ENCODE data around the gene SKI.

DNA sequence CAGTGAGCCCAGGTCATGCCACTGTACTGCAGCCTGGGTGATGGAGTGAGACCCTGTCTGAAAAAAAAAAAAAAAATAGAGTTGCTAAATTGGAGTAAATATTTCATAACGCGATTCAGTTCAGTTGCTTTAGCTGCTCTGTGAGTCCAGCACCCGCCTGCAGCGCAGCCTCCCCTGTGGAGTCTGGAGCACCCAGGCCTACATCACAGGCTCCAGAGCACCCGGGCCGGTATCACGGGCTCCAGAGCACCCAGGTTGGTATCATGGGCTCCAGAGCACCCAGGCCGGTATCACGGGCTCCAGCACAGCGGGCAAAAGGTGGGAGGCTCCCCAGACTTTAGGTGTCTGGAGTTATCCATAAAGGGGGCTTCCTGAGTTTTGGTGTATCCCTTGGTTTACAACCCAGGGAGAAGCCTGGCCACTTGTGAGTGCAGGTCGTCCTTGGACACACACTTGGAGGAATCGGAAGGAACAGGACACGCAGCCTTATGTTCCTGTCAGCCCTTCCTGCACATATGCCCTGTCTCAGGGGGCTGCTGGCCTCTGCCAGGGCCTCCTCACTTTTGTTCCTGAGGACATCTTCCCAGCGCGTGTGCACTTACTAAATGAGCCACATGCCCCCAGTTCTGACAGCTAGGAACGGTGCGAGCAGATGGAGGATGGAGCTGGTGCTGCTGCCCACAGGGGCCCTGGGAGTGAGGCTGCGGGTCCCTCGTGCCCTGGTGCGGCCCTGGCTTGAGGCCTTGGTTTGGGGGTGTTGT is 25.1 kb downstream of the SKI start:
- TF ChIP-seq GATA2 (IDR thresholded peaks at IDR 0.05; ENCODE audit: low read depth, low read length): no peak
- TF ChIP-seq GATA3 (IDR thresholded peaks at IDR 0.05; ENCODE audit: low read depth, low read length): no peak

Measured in SH-SY5Y (cell line).